AG10803 (cell line): ENCODE data around the gene GRK3.

Experiments used
- DNase-seq: peaks from one replicate; pipeline ENCODE4 v3.0.0; 2010; ENCODE audit warnings: low read depth
- H3K4me3 ChIP-seq: 2 replicates; pipeline ENCODE4 v1.5.1; 2011; ENCODE audit warnings: mild to moderate bottlenecking, low read length, control low read depth
- TF ChIP-seq, protein P1 (sequence below): conservative IDR thresholded peaks from 2 replicates; pipeline ENCODE4 v1.5.1; 2011; ENCODE audit warnings: mild to moderate bottlenecking, low read length, control low read depth, inconsistent platforms

GRK3 gene

DNA sequence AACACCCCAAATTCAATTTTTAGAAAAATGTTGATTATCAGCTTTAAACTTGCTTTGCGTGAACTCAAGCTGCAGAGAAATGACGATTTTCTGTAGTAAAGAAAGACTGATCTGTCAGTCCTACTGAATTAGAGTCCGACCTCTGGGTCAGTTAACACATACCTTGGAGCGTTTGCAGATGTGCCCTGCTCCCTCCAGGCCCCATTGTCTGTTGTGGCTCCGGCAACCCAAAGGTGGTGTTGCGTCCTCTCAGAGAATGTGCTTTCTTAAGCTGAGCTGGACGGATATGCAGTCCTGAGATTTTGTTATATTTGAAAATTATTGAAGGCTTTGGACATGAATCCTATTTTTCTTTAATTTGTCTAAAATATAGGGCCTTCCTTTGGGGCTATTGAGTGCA is 146.0 kb downstream of the GRK3 start:
- H3K4me3 ChIP-seq, result no peak overlapping the region
- TF ChIP-seq, protein P1, sequence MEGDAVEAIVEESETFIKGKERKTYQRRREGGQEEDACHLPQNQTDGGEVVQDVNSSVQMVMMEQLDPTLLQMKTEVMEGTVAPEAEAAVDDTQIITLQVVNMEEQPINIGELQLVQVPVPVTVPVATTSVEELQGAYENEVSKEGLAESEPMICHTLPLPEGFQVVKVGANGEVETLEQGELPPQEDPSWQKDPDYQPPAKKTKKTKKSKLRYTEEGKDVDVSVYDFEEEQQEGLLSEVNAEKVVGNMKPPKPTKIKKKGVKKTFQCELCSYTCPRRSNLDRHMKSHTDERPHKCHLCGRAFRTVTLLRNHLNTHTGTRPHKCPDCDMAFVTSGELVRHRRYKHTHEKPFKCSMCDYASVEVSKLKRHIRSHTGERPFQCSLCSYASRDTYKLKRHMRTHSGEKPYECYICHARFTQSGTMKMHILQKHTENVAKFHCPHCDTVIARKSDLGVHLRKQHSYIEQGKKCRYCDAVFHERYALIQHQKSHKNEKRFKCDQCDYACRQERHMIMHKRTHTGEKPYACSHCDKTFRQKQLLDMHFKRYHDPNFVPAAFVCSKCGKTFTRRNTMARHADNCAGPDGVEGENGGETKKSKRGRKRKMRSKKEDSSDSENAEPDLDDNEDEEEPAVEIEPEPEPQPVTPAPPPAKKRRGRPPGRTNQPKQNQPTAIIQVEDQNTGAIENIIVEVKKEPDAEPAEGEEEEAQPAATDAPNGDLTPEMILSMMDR, result no peak
- DNase-seq, result no peak

DNA sequence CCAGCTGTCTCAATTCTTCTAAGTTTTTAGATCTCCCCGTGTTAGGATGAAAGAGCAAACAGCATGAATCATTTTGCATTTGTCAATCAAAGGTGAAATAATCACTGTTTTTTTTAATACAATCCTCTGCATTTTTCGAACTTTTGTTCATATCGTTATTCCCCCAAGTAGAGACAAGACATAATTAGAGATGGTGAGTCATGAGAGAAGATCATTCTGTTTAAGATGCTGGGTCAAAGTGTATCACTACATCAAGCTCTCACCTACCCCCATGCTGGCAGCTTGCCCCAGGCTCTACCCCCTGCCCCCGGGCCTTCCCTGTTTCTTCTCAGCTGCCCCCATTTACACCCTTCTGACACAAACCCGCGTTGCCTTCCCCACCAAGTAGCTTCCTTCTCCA is 147.0 kb downstream of the GRK3 start:
- TF ChIP-seq, protein P1, result no peak
- no peak for DNase-seq

DNA sequence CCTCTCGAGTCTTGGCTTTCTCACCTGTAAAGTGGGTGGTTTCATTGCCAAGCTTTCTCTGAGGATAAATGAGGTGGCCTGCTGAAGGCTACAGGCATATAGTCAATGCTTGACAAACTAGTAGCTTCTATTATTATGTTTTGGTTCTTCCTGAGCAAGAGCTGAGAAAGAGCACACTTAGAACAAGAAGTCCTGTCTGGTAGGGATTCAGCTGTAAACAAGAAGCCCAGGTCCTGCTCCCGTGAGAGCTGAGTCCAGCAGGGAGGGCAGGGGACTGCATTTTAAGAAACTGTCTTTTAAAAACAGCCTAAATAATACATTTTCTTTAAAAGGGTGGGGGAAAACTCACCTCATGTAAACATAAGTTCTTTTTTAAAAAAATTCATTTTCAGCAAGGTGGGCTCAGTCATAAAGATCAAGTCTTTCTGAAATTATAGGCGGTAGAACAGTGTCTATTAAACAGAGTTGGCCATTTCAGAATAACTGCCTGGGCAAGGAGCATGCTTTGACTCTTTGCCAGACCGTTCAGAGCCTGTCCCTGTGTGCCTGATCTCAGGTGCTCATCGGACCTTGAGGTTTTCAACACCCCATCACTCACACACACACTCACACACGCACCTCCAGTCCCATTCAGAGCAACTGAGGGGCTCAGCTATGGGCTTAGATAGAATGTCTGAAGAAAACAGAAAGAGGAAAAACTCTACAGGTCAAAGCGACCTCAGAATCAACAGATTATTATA is 148.4 kb downstream of the GRK3 start:
- DNase-seq, result no peak
- TF ChIP-seq, protein P1, result no peak
- H3K4me3 ChIP-seq, result no peak overlapping the region

More for the DNA sequence above, 147.0 kb downstream of the GRK3 start:
- no peak overlapping the region for H3K4me3 ChIP-seq

DNA sequence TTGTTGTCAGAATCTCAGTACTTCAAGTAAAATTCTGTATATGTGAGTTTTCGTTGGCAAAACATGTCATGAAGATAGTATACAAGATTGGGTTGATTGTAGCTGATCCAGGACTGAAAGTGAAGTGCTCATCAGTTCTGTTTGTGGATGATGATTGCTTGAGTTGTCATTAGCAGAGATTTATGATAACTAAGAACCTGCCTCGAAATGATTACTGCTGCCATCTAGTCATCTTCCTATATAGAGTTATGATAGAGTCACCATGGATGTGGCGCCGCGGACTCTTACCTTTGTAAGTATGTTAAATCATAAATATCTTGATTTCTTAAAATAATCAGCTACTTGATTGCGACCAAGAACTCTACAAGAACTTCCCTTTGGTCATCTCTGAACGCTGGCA is 149.6 kb downstream of the GRK3 start:
- H3K4me3 ChIP-seq, result no peak overlapping the region
- DNase-seq, result no peak
- TF ChIP-seq, protein P1, result no peak

DNA sequence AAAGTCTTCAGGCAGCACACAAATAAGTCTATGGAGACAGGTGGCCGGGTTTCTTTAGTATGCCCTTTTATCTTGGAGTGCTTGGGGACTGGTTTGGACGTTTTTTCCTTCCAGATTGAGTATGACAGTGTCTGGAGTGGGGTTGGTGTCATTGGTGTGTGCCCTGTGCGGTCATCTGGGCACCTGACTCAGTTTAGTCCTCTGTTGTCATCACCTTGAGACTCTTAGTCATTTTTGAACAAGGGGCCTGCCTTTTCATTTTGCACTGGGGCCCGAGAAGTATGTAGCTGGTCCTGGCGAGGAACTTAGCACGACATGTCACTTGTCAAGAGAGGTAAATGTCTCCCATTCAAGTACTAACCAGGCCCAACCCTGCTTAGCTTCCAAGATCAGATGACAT is 150.3 kb downstream of the GRK3 start:
- DNase-seq, result no peak
- no peak overlapping the region for H3K4me3 ChIP-seq
- TF ChIP-seq, protein P1, result no peak

DNA sequence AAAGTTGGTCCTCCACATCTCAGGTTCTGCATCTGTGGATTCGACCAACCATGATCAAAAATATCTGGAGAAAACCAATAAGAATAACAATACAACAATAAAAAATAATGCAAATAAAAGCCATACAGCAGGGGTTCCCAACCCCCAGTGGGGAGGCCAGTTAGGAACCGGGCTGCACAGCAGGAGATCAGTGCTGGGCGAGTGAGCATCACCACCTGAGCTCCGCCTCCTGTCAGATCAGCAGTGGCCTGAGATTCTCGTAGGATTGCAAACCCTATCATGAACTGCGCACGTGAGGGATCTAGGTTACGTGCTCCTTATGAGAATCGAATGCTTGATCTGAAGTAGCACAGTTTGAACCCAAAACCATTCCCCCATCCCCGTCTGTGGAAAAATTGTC is 152.2 kb downstream of the GRK3 start:
- DNase-seq, result no peak
- TF ChIP-seq, protein P1, result no peak
- H3K4me3 ChIP-seq, result no peak overlapping the region

DNA sequence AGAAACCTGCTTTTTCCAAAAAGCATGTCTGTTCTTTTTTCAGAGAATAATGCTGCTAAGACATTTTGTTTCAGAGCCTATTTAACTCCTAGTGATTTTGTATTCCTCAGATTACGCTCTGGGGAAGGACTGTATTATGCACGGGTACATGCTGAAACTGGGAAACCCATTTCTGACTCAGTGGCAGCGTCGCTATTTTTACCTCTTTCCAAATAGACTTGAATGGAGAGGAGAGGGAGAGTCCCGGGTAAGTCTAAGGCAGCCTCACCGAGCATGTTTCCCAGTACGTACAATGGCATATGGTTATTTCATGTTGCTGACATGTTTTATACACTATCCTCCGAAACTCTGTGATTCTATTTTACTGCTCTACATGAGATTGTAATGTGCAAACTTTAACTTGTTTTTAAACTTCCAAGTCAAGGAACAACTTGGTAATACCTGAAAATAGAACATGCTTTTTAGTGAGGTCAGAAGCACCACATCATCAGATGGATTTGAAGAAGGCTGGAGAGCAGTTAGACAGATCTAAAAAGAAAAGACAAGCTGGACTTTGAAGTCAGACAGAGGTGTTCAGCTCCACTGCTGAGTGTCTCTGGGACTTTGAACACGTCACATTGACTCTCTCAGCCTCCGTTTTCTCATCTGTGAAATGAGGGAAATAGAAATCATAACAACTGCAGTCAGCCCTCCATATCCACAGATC is 153.8 kb downstream of the GRK3 start:
- DNase-seq, result no peak
- TF ChIP-seq, protein P1, result no peak
- no peak overlapping the region for H3K4me3 ChIP-seq
